ENCODE measurements around the gene MYL1. TPM values are rescaled to one million over a fixed set of nuclear protein-coding genes. Genes with fewer than 3 reads are reported as not detected.

Gene MYL1
- polyA plus RNA-seq, 1 experiment, result not detected

DNA sequence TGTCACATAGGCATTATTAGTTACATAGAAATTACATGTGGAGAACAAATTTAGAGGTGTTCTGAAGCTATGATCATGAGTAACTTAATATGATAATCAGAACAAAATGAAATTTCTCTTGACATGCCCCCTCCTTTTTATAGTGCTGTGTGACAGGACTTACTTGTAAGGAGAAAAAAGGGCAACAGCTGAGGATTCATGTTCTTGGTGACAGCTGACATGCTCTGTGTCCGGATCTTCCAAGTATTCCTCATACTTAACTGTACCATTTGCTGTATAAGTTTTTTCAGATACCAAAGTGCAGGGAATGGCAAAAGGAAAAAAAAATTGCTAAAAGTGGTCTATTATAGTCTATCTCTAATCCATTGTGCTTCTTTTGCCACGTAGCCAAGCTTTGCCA lies 3.5 kb upstream of the MYL1 start:
- ChIA-PET CTCF (no interaction called here), POLR2A (no interaction called here)
- H3K4me3 ChIP-seq (ENCODE audit: low read depth, low read length), result no peak overlapping the region
- DNase-seq (ENCODE audit: low read depth, low spot score), result no peak
- no peak for TF ChIP-seq CTCF (IDR thresholded peaks at IDR 0.05; ENCODE audit: low read depth, low read length)
- H3K27ac ChIP-seq (ENCODE audit: low read depth, low read length), result no peak overlapping the region
- H3K9me3 ChIP-seq (ENCODE audit: control insufficient read depth, insufficient read depth, low read length), result peaks cover 3% of the 10 kb centered on the region; the same call in 1 of the 2 replicates
- H3K27me3 ChIP-seq (ENCODE audit: control insufficient read depth, insufficient read depth, low read length), result no peaks in the 10 kb centered on the region

- ChIA-PET POLR2A (no interaction called here), CTCF (no interaction called here)
- Histone ChIP-seq H3K27me3 (ENCODE audit: control insufficient read depth, insufficient read depth, low read length) (no peaks in the 10 kb centered on the region), H3K4me3 (ENCODE audit: low read depth, low read length) (no peak overlapping the region), H3K27ac (ENCODE audit: low read depth, low read length) (no peak overlapping the region), H3K9me3 (ENCODE audit: control insufficient read depth, insufficient read depth, low read length) (peaks cover 5% of the 10 kb centered on the region; the same call in 1 of the 2 replicates)
- DNase-seq (ENCODE audit: low read depth, low spot score), result no peak
- TF ChIP-seq CTCF (IDR thresholded peaks at IDR 0.05; ENCODE audit: low read depth, low read length), result no peak
Observed at GRCh38 chr2:210310550-210310949, 4.4 kb downstream of the MYL1 start.

GRCh38 chr2:210309548-210310233 lies 5.3 kb downstream of the MYL1 start:
- DNase-seq (ENCODE audit: low read depth, low spot score), result no peak
- Histone ChIP-seq H3K9me3 (ENCODE audit: control insufficient read depth, insufficient read depth, low read length) (peaks cover 3% of the 10 kb centered on the region; the same call in 1 of the 2 replicates), H3K4me3 (ENCODE audit: low read depth, low read length) (no peak overlapping the region), H3K27ac (ENCODE audit: low read depth, low read length) (no peak overlapping the region), H3K27me3 (ENCODE audit: control insufficient read depth, insufficient read depth, low read length) (no peaks in the 10 kb centered on the region)
- no peak for TF ChIP-seq CTCF (IDR thresholded peaks at IDR 0.05; ENCODE audit: low read depth, low read length)
- POLR2A ChIA-PET, result no interaction called here
- CTCF ChIA-PET, result no interaction called here

- DNase-seq (ENCODE audit: low read depth, low spot score), result no peak
- no peaks in the 10 kb centered on the region for H3K27me3 ChIP-seq (ENCODE audit: control insufficient read depth, insufficient read depth, low read length)
- POLR2A ChIA-PET, result no interaction called here
- H3K9me3 ChIP-seq (ENCODE audit: control insufficient read depth, insufficient read depth, low read length), result peaks cover 3% of the 10 kb centered on the region; the same call in 1 of the 2 replicates
- no peak overlapping the region for H3K4me3 ChIP-seq (ENCODE audit: low read depth, low read length)
- no peak overlapping the region for H3K27ac ChIP-seq (ENCODE audit: low read depth, low read length)
- TF ChIP-seq CTCF (IDR thresholded peaks at IDR 0.05; ENCODE audit: low read depth, low read length), result no peak
- CTCF ChIA-PET, result no interaction called here
Observed at GRCh38 chr2:210303498-210303897, 11.5 kb downstream of the MYL1 start.

DNA sequence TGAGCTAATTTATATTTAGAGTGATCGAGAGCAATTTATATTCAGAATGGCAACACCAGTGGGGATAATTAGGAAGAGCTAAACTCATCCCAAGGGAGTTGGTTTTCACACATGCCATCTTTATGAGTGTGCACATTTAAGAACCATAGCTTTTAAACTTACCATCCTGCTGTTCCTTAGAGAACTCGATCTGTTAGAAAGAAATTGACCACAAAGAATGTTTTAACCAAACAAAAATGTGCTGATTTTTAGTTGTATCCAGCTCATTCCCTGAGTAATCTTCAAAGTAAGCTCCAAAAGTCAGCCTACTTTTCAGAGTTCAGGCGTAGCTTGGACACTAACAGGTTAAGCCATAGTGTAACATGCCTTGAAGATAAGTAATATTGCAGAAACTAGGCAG lies 12.6 kb downstream of the MYL1 start:
- Histone ChIP-seq H3K27me3 (ENCODE audit: control insufficient read depth, insufficient read depth, low read length) (no peaks in the 10 kb centered on the region), H3K9me3 (ENCODE audit: control insufficient read depth, insufficient read depth, low read length) (peaks cover 3% of the 10 kb centered on the region; the same call in 1 of the 2 replicates), H3K4me3 (ENCODE audit: low read depth, low read length) (no peak overlapping the region), H3K27ac (ENCODE audit: low read depth, low read length) (no peak overlapping the region)
- TF ChIP-seq CTCF (IDR thresholded peaks at IDR 0.05; ENCODE audit: low read depth, low read length), result no peak
- DNase-seq (ENCODE audit: low read depth, low spot score), result no peak
- ChIA-PET POLR2A (no interaction called here), CTCF (no interaction called here)

Measured in AG04450 (cell line).